NB4 (cell line): ENCODE measurements around the gene CYP4F22.
"Not testable (repeated sequence)": the region's sequence is repeated elsewhere in the genome, so short reads cannot be mapped to it uniquely, and the experiment has no call there.

Experiments used
- DNase-seq: peaks from one replicate; pipeline ENCODE4 v3.0.0; 2010; ENCODE audit warnings: low read depth
- H3K4me3 ChIP-seq: one replicate; pipeline ENCODE4 v1.5.1; 2011; ENCODE audit warnings: mild to moderate bottlenecking, low read depth, low read length, moderate library complexity
- MYC ChIP-seq: IDR thresholded peaks from 2 replicates; pipeline ENCODE4 v1.6.1; 2011; ENCODE audit warnings: low read depth, low read length
- POLR2A ChIP-seq: IDR thresholded peaks from 2 replicates; pipeline ENCODE4 v1.6.1; 2011; ENCODE audit warnings: mild to moderate bottlenecking; ENCODE audit not compliant: insufficient read length; ENCODE audit errors: extremely low read depth
- TF ChIP-seq, protein P1 (sequence below): IDR thresholded peaks from one replicate; pipeline ENCODE4 v1.5.1; 2012; ENCODE audit warnings: low read depth, low read length
- TF ChIP-seq, protein P2 (sequence below): IDR thresholded peaks from 2 replicates; pipeline ENCODE4 v1.6.1; 2011; ENCODE audit warnings: low read depth, low read length

CYP4F22 gene

DNA sequence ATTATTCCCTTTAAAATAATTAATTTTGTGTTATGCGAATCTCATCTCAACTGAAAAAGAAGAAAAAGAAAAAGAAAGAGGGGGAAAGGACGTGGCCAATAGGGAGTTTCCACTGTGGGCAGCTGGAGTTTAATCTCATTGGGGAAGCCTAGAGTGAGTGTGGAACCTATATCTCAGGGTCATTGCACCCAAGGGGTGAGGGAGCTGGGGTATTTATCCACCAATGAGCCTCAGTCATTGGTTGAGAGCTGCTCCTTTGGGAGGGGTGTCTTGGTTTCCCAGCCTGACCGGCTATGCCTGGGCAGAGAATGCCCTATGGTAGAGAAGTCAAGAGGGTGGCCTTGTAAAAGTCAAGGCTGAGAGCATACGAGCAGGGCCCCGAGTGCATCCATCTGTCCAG, 16.5 kb downstream of the CYP4F22 start:
- DNase-seq, result no peak
- TF ChIP-seq, protein P1, sequence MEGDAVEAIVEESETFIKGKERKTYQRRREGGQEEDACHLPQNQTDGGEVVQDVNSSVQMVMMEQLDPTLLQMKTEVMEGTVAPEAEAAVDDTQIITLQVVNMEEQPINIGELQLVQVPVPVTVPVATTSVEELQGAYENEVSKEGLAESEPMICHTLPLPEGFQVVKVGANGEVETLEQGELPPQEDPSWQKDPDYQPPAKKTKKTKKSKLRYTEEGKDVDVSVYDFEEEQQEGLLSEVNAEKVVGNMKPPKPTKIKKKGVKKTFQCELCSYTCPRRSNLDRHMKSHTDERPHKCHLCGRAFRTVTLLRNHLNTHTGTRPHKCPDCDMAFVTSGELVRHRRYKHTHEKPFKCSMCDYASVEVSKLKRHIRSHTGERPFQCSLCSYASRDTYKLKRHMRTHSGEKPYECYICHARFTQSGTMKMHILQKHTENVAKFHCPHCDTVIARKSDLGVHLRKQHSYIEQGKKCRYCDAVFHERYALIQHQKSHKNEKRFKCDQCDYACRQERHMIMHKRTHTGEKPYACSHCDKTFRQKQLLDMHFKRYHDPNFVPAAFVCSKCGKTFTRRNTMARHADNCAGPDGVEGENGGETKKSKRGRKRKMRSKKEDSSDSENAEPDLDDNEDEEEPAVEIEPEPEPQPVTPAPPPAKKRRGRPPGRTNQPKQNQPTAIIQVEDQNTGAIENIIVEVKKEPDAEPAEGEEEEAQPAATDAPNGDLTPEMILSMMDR, result no peak
- TF ChIP-seq POLR2A, result no peak
- no peak for TF ChIP-seq MYC
- TF ChIP-seq, protein P2, sequence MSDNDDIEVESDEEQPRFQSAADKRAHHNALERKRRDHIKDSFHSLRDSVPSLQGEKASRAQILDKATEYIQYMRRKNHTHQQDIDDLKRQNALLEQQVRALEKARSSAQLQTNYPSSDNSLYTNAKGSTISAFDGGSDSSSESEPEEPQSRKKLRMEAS, result no peak
- H3K4me3 ChIP-seq, result no peak overlapping the region

DNA sequence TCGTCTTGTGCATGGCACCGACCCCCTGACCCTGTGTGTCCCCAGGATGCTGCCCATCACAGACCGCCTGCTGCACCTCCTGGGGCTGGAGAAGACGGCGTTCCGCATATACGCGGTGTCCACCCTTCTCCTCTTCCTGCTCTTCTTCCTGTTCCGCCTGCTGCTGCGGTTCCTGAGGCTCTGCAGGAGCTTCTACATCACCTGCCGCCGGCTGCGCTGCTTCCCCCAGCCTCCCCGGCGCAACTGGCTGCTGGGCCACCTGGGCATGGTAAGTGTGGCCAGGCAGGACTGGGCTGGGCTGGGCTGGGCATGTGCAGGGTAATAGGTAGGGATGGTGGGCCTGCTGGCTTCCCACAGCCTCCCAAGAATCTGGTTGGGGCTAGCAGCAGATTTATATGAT, 17.0 kb downstream of the CYP4F22 start:
- no peak for DNase-seq
- H3K4me3 ChIP-seq, result no peak overlapping the region
- TF ChIP-seq MYC, result no peak

DNA sequence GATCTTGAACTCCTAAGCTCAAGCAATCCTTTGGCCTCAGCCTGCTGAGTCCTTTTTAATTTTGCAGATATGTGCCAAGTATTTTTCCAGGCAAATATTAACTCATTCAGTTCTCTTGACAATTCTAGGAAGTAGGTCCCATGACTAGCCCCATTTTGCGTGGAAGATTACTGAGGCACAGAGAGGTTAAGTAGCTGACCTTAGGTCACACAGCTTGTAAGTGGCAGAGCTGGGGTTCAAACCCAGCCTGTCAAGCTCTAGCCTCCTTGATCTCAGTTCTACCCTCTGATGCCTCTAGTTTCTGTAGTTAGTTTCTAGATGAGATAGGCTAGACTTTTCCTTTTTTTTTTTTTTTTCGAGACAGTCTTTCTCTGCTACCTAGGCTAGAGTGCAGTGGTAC, 18.1 kb downstream of the CYP4F22 start:
- no peak overlapping the region for H3K4me3 ChIP-seq
- TF ChIP-seq, protein P2, result no peak
- no peak for TF ChIP-seq MYC
- DNase-seq, result no peak

DNA sequence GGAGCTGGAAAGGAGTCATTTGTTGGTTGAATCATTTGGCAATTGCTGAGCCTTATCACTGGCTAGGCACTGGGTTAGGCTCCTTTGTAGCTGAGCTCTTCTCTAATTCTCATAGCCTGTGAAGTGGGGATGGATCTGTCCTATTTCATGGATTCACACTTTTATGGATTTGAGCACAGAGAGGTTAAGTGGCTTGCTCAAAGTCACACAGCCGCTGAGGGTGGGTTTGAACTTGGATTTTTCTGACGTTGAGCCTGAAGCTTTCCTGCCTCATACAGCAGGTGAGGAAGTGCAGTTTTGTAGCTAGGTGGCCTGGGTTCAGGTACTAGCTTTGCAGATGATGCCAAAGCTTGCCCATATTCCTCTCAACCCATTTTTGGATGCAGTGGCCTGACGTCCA, 19.4 kb downstream of the CYP4F22 start:
- no peak overlapping the region for H3K4me3 ChIP-seq
- TF ChIP-seq, protein P2, result no peak
- TF ChIP-seq POLR2A (no peak), MYC (no peak)
- TF ChIP-seq, protein P1, result no peak
- no peak for DNase-seq

DNA sequence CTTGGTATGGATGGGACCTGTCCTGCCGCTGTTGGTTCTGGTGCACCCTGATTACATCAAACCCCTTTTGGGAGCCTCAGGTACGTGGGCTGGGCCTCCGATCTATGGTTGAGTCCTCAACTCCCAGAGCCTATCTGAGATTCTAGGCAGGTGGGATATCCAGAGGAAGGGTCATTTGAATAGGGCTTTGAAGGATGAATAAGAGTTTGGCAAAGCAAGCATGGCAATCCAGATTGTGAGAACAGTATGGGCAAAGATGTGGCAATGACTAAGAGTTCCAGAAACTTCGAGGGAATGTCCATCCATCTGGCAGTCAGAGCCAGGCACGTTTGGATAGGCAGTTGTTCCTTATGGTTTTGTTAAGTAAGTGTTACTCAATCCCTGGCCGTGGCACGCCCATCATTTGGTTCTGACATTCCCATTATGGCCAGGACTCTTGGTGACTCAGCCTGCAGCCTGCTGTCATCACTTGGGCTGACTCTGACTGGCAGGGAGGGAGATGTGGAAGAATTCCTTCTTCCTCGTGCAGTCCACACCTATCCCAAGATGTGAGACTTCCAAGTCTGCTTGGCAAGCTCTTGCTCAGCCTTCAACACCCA, 21.5 kb downstream of the CYP4F22 start:
- no peak for DNase-seq
- no peak for TF ChIP-seq MYC
- TF ChIP-seq, protein P1, result no peak
- TF ChIP-seq POLR2A, result no peak
- TF ChIP-seq, protein P2, result no peak

DNA sequence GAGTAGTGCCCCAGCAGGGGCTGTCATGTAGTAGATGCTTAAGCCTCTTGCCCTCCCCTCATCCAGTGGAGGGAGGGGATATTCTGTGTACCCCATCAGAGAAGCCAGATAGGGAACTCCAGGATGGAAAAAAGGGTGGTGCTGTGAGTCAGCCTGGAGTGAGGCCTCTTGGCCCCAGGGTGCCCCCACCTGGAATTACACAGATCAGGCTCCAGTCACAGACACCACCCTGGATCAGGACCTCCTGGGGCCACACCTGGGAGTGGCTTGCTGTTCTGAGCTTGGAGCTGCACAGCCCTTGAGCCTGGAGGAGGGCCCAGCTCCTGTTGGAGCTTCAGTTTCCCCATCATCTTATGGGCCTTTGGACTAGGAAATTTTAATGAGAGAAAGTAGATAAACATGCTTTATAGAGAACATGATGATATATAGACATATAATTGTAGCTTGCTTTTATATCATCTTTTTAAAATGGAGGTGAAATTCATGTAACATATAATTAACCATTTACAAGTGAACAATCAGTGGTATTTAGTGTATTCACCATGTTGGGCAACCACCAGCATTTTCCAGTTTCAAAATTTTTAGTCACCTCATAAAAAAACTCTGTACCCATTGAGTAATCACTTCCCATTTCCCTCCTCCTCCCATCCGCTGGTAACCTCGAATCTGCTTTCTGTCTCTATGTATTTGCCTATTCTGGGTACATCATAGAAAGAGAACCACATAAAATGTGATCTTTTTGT, 24.6 kb downstream of the CYP4F22 start:
- peak; percentile 83 for DNase-seq
- no peak overlapping the region for H3K4me3 ChIP-seq
- TF ChIP-seq, protein P2, result no peak
- 0 out of 2 replicates have a peak, but pooled peaks have one; percentile 27 for TF ChIP-seq MYC
- TF ChIP-seq, protein P1, result no peak

More for the DNA sequence above, 21.5 kb downstream of the CYP4F22 start:
- no peak overlapping the region for H3K4me3 ChIP-seq

DNA sequence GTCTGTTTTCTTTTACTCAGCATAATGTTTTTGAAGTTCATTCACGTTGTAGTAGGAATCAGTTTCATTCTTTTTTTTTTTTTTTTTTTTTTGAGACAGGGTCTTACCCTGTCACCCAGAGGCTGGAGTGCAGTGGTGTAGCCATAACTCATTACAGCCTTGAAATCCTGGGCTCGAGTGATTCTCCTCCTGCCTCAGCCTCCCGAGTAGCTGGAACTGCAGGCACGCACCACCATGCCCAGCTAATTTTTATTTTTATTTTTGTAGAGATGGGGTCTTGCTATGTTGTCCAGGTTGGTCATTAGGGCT, 25.2 kb downstream of the CYP4F22 start:
- H3K4me3 ChIP-seq, DNase-seq: not testable (repeated sequence)
